Islet of Langerhans (tissue), 1 donor: Measurements from ENCODE around the gene TM9SF3.
"Not testable (repeated sequence)": the region's sequence is repeated elsewhere in the genome, so short reads cannot be mapped to it uniquely, and the experiment has no call there.

ENCODE experiments used
- FAIRE-seq: peaks from one replicate; lab custom pipeline; 2011; peaks lifted over from hg19 to GRCh38; lab: Jason Lieb, UNC

The TM9SF3 gene

DNA sequence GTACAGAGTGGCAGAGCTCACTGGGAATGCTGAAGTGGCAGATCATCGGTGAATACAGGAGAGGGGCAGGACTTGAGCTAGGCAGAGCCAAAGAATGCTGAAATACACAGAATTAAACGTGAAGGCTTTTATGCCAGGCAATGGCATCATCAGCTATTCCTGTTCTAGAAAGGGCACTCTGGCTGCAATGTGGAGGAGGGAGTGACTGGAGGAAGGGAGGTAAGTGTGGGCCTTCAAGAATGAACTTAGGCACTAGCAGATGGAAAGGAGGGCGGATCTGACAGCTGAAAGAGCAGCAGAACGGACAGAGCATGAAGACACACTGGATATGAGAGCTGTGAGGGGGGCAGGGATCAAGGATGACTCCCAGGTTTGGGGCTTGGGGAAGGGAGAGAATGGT lies 12.0 kb upstream of the TM9SF3 start:
- no peak for FAIRE-seq

DNA sequence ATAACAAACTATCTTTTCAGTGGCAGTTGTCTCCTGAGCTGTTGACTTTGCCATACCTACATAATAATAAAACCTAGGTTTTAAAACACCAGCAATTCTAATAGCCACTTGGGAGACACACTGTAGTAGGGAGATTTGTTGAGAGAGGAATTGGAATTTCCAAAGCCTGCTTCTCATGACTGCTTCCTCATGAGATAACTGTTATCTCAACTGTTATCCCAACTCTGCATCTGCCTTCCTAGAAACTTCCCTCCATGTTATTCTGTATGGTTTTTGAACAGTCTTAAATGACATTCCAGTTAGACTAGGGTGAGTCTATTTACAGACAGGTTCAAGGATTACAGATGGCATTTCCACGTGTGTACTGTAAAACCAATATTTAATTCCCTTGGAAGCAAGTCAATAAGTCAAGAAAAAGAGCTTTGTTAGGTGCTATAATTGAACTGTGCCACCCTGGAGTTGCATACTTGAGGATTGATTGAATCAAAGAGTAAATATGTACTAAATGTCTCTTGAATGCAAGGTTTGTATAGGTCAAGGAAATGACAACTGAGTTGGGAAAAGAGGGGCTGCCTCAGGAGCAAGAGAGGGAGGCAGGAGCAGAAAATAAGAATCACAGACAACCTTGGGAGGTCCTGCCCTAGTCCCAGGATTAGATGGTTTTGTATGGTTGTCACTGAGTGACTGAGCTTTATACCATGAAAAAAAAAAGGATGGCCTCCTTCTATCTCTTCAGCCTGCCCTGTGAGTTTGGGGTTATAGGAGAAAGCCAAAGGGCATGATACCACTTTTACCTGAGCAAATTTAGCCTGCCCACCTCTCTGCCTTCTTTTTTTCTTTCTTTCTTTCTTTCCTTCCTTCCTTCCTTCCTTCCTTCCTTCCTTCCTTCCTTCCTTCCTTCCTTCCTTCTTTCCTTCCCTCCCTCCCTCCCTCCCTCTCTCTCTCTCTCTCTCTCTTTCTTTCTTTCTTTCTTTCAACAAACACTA lies 9.9 kb upstream of the TM9SF3 start:
- no peak for FAIRE-seq

DNA sequence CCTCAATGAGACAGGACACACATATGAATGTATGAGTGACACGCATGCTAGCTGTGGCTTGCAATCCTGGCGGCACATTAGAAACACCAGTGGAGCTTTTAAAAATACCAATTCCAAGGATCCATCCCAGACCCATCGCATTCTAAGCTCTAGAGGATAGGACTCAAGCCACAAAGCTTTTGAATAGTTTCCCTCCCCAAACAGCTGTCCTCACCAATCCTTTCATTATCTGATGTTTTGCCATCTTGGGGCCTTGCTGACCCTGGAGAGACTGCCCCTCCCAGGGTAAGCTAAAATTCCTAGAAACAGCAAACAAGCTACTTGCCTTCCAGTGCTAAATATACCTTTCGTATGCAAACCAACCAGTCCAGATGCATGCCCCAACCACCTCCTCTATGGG lies 8.9 kb upstream of the TM9SF3 start:
- FAIRE-seq = no peak

DNA sequence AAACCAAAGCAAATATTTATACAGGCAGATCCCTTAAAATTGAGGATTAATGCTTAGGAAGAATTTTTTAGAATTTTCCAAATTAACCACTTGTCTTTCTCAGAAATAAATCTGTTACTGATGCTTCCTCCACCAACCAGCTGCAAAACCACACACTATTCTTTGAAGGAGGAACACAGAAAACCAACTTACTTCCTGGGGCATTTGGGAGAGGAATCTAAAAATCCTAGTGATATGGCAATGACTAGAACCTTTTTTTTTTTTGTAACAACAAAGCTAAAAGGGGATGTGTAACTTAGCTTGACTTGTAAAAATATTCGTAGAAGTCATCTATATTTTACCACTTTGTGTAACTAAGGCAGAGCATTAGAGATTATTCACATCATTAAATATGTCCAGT lies 5.1 kb upstream of the TM9SF3 start:
- no peak for FAIRE-seq

DNA sequence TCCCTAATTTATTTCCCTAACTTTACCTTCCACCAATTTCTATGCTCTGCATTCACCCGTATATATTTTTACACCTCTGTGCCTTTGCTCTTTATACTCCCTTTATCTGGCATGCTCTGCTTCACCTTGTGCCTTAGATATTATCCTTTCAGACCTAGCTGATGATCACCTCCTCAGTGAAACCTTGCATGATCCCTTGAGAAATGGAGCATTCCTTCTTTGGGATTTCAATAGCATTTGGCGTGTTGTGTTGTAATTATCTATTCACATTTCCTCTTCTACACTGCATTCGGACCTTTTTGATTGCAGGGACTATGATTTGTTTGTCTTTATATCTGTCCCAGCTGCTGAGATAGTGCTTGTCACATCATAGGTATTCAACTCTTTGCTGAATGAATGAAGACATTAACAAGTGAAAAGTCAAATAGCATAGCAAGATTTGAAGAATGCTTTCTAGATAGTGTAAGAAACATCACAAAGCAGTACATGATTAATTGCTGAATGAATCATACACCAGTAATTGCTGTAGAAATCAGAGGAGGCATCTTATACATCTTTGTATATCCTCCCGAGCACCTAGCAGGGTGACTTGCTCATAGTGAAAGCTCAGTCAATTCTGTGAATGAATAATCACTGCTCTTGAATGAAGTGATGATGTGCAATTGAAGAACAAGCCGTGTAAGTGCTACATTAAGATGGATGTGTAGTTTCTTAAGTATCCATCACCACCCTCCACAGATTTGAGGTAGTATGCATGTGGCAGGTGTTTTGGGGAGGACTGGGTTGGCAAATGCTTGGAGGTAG lies 2.0 kb upstream of the TM9SF3 start:
- no peak for FAIRE-seq

DNA sequence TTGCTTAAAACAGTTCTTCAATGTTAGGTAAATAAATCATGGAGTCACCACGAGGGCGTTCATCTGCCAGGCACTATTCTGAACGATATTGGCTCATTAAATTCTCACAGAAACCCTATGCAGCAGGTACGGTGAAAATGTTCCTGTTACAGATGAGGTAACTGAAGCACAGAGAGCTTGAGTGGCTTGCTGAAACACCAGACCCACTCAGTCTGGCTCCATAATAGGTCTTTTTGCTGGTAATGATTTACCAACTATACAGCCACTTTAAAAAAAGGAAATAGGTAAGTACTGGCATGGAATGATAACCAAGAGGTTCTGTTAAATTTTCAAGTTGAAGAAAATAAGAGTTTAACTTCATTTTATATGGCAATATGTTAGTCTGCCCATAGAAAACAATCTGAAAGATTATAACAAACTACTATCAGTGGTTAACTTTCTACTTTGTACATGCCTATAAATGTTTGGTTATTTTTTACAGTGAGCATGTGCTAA lies 1.3 kb upstream of the TM9SF3 start:
- peak; percentile 71 for FAIRE-seq

DNA sequence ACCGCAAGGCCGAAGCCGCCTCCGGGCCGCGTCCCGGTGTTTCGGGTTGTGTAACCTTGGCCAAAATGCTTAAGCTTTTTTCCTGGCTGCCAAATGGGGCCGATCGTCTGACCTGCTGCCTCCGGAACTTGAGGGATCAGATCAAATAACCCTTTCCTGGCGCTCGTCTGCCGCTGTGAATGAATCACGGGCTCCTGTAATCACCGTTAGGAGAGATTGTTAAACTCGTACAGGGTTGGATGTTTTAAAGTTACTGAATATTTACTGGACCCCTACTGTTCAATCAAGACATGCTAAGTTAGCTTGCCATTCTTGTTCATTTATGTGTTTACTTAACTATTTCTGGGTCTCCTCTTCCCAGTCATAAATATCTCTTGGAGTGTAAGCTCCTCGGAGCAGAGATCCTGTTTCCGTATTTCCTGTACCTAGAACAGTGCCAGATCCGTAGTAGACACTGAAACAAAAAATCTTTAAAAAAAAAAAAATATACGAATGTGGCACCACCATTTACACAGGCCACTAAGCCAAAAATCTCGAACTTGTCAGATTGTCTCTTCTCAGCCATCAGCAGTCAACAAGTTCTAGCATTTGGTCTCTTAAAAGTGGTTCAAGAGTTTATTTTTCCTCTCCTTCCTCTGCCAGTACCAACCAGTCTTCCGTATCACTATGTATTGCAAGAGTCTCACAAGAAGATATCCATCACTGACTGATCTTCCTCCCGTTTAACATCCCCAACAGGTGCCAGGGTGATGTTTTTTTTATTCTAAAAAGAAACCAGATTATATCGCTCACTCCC lies 650 bp upstream of the TM9SF3 start:
- FAIRE-seq = peak; percentile 38

DNA sequence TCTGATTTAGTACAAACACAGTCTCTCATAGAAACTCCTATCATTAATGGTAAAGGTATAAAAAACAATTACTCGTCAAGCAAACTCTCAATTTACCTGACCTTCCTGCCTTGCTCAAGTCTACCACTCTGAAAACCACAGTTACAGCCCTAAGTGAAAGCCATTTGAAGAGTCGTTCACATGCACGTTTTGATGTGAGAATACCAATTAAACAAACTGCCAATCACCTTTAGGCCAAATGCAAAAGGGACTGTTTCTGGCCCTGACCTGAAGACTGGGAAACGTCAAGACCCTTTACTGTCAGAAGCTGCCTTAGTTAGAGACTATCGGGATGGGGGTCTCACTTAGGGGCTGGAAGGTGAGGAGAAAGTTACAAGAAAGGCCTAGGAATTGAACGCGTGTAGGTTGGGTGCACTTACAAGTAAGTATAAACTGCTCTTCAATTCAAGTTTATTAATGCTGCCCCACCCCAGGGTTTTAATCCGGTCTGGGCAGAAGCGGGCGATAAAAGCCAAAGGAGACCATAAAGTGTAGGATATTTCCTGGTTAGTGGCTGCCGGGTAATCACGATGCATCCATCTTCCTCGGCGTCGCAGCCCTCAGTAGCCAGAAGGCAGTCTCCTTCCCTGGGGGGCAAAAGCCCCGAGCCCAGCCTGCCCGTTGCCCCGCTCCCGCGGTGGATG lies 935 bp downstream of the TM9SF3 start:
- FAIRE-seq = no peak

DNA sequence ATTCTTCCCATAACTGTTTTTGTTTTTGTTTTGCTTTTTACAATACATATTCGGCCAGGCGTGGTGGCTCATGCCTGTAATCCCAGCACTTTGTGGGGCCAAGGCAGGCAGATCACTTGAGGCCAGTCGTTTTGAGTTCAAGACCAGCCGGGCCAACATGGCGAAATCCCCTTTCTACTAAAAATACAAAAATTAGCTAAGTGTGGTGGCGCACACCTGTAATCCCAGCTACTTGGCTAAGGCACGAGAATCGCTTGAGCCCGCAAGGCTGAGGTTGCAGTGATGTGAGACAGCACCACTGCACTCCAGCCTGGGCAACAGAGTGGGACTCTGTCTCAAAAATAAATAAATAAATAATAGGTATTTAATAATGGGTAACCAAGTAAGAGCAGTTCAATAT lies 2.3 kb downstream of the TM9SF3 start:
- FAIRE-seq = no peak

DNA sequence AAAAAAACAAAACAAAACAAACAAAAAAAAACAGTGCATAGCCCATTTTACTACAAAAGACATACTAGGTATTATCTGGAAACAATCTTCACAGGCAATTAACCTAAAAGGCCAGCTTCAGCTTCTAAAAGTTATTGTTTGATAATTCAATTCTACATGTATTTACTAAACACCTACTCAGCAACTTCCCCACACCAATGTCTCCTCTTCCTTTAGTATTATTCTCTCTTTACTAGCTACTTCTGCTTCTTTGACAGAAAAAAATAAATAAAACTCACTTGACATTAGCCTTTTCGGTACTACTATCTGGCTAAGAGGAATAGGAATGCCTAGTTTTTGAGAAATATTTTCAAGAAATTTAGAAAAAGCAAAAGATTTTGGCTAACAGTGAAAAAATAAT lies 2.8 kb downstream of the TM9SF3 start:
- peak; percentile 71 for FAIRE-seq

DNA sequence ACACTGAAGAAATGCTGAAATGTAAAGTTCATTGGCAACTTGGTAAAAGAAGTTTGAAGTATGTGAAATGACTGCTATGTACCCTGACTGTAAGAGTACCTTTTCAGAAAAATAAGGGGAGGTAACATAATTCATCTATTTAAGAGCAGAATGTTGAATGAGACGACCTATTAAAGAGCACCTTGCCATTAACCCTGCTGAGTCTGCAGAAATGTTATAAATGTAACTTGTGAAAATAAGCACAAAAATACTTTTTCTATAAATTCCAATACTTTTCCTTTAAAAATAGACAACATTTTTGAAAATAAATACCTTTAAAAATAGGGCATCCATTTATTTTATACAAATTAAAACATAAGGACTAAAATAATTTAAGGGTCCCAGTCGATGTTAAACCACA lies 7.7 kb downstream of the TM9SF3 start:
- FAIRE-seq = no peak

DNA sequence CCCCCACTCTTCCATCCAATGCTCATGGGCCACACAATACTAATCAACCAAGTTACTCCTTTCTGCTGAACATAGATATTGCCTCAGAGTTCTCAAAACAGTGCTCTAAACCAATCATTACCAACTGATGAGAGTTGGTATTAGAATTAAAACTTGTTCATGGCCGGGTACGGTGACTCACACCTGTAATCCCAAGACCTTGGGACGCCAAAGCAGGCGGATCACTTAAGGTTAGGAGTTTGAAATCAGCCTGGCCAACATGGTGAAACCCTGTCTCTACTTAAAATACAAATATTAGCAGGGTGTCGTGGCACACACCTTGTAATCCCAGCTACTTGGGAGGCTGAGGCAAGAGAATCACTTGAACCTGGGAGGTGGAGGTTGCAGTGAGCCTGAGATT lies 8.2 kb downstream of the TM9SF3 start:
- FAIRE-seq = no peak

DNA sequence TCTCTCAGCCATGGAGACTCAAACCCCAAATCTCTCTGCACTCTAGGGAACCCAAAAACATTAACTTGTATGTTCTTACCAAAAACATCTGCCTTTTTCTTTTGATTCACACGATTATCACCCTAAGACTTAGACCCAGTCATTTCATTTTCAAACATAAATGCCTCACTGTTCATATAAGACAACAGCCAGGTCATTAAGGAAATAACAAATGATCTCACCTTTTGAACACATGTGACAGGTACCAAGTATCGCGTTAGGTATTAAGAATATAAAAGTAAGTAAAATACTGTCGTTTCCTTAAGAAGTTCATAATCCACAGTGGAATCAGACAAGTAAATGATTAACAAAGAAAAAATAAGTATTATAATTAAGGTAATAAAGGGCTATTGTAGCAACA lies 8.8 kb downstream of the TM9SF3 start:
- no peak for FAIRE-seq

DNA sequence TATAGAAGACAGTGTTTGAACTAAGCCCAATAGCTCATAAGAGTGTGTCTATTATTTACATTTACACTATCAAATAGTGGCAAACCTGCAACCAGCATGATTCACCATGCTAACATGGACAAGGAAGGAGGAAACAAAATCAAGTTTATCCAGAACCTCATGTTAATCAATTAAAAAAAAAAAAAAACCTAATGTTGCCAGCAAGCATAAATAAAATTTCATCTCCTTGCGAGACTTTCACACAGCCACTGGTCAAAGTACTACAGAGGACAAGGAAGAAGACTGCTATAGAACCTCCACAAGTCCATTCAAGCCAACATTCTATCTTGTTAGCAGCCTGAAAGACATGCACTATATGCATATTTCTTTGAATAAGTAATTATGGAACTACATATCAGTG lies 9.7 kb downstream of the TM9SF3 start:
- FAIRE-seq = peak; percentile 79

DNA sequence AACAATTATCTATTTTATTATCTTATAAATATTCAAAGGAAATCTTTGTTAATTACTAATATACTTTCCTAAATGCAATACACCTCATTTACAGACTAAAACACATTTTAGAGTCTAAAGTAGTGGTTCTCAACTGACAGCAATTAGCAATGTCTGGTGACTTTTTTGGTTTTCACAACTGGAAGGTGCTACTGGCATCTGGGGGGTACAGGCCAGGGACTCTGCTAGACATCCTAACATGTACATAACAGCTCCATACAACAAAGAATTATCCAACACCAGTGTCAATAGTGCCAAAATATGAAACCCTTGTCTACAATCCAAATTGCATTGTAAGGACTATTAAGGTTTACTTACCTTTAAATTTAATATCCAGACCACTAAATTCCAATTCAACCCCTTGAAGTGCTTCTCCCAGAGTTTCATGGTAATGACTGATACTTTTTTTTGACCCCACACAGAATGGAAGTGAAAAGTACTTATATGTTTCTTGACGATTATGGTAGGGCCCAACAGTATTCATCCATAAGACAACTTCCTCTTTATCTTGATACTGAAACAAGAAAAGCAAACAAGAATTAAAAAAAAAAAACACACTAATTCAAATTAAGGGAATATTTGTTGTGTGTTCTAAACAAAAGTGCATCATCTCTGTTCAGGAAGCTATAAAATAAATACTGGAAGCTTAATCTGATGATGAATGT lies 10.4 kb downstream of the TM9SF3 start:
- peak; percentile 27 for FAIRE-seq

DNA sequence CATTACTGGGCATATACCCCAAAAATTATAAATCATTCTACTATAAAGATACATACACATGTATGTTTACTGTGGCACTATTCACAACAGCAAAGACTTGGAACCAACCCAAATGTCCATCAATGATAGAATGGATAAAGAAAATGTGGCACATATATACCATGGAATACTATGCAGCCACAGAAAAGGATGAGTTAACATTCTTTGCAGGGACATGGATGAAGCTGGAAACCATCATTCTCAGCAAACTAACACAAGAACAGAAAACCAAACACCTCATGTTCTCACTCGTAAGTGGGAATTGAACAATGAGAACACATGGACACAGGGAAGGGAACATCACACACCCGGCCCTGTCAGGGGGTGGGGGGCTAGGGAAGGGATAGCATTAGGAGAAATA lies 12.2 kb downstream of the TM9SF3 start:
- not testable (repeated sequence) for FAIRE-seq

DNA sequence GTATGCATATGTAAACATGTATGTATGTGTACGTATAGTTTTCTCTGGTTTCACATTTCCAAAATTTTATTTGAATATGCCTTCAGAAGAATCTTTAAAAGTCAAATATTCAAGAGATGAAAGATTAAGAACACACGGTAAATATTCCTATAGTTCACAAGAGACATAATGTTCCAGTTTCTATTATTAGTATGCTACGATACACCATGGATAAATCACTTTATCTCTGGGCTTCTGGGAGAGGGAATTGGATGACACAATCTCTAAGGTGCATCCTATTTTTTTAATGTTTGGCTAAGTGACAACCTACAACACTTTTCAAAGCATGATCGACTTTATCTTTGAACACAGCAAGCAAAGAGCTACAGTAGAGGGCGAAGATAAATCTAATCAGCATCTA lies 13.8 kb downstream of the TM9SF3 start:
- FAIRE-seq = peak; percentile 61

DNA sequence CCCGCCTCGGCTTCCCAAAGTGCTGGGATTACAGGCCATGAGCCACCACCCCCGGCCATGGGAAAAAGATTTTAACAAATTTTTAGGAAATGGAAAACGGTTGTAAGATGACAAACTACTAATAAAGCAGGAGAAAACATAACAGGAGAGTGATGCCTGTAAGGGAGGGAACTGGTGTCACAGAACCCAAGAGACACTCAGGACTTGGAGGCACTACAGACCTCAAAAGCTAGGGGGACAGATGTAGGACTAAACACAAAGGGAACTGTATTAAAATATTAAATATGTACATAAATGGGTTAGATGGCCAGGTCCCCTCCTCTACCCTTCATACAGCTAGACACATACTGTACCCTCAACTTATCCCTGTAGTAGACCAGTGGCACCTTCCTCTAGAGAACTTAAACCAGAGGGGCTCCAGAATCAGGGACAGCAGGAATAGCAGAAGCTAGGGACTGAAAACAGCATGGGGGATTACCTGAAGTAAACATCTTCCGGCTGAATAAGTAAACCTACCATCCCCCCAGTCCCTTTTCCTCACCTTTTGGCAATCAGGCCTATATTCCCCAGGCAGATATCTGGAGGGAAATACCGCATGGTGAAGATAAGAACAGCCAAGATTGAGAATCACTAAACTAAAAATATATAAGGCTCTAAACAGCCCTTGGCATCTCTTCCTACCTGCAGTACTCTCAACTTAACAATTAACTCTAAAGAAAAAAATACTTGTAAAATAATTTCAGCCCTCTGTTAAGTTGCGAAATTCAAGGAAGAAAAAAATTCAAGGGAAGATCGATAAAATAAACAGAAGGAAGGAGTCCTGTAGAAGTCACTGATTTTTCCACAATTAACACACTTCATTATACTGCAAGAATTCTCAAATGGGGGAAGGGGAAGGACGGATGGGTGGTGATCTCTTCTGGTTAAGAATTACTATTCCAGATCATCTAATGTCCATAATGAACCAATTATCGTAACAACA lies 15.5 kb downstream of the TM9SF3 start:
- FAIRE-seq = no peak

DNA sequence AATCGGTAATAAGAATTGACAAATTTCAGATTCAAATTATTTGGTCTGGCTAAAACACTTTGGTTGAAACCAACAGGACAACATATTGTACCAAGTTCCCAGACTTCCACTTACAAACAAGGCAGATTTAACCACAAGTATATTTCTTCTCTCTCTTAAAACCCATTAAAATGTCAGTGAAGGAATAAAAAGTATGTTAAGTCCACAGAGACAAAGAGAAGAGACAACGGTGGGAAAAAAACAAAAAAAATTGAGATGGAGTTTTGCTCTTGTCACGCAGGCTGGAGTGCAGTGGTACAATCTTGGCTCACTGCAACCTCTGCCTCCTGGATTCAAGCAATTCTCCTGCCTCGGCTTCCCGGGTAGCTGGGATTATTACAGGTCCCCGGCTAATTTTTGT lies 16.3 kb downstream of the TM9SF3 start:
- no peak for FAIRE-seq

DNA sequence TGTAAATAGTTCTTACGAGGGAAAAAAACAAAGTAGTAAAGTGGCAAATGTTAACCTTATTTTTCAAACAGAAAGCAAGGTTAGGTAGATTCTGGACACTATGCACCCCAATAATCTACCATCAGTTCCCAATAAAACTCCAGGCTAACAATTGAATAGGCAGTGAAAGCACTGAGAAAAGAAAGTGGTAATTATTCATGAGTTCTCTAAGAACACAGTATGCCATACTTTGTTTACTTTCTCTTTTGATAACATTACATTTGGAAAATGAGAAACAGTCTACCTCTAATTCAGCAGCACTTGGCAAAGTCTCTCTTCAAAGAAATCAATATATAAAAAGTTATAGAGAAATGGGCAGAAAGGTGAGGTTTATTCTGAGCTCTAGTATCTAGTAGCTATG lies 18.4 kb downstream of the TM9SF3 start:
- FAIRE-seq = peak; percentile 76
